GDM1 (cell line): ENCODE results near the gene CCT6A.
"Not testable (repeated sequence)": the region's sequence is repeated elsewhere in the genome, so short reads cannot be mapped to it uniquely, and the experiment has no call there.

Experiments
- DNase-seq: peaks from one replicate; lab custom pipeline; 2025; lab: John Stamatoyannopoulos, UW

Gene CCT6A, protein sequence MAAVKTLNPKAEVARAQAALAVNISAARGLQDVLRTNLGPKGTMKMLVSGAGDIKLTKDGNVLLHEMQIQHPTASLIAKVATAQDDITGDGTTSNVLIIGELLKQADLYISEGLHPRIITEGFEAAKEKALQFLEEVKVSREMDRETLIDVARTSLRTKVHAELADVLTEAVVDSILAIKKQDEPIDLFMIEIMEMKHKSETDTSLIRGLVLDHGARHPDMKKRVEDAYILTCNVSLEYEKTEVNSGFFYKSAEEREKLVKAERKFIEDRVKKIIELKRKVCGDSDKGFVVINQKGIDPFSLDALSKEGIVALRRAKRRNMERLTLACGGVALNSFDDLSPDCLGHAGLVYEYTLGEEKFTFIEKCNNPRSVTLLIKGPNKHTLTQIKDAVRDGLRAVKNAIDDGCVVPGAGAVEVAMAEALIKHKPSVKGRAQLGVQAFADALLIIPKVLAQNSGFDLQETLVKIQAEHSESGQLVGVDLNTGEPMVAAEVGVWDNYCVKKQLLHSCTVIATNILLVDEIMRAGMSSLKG

DNA sequence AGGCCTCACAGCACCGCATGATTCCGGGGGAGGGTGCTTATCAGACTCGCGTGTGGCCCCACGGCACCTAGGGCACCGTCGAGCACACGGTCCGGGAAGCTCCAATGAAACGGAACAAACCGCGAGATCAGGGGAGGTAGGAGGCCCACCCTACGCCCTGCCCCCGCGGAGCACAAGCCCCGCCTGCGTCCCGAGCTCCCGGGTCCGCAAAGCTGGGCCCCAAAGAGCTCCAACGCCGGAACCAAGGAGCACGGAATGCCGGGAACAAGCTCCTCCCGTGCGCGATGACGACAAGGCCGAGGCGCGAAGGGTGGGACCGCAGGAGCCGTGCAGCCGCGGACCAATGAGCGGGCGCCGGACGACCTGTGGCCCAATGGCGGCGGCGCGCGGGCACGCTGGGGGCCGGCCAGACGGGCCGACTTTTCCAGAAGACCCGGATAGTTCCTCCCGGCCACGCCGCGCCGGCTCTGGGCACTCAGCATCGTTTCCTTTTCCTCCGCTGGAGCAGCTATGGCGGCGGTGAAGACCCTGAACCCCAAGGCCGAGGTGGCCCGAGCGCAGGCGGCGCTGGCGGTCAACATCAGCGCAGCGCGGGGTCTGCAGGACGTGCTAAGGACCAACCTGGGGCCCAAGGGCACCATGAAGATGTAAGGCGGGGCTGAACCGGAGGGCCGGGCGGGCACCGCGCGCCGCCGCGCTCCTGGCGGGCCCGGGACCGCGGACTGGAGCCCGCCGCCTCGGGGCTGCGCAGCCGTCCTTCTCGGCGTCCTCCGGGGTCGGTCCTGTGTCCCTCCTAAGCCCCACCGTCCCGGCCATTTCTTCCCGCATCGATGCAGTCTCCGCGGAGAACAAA is at the start of gene CCT6A, which contains the start of gene PSPH:
CCT6A (plus strand) TSS at position 427 of the 853 bp plus-strand sequence; CDS start at position 511, 84 bp downstream.
PSPH (minus strand) TSS at position 106 of the 853 bp plus-strand sequence. CDS start 30,232 bp downstream, outside the sequence.
- peak; percentile 98 for DNase-seq

DNA sequence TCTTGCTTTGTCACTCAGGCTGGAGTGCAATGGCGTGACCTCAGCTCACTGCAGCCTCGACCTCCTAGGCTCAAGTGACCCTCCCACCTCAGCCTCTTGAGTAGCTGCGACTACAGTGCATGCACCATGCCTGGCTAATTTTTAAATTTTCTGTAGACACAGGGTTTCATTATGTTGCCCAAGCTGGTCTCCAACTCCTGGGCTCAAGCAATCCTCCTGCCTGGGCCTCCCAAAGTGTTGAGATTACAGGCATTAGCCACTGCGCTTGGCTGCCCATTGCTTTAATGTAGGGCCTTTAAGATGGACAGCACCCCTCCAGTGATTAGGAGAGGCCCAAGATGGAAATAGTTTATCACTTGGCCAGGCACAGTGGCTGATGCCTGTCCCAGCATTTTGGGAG is 47.8 kb upstream of the CCT6A start:
- DNase-seq, result no peak

GRCh38 chr7:56007167-56007652 is 44.4 kb upstream of the CCT6A start:
- no peak for DNase-seq

GRCh38 chr7:56007891-56008290 is 43.7 kb upstream of the CCT6A start:
- no peak for DNase-seq

DNA sequence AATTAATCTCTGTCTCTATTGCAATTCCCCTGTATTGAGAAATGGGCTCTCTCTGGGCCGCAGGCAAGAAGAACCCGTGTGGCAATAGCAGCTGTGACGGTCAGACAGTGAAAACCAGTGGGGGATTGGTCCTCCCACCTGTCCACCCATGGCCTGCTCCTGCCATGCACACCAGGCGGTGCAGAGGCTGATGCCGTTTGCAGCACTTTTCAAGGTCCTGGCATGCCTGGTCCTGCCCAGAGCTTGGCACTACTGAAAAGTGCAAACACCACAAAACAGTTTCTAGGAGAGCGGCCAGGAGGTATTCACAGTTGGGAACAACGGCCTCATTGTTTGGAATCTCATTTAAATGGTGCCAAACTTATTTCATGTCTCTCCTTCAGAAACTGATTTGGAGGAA is 41.9 kb upstream of the CCT6A start:
- DNase-seq, result no peak

DNA sequence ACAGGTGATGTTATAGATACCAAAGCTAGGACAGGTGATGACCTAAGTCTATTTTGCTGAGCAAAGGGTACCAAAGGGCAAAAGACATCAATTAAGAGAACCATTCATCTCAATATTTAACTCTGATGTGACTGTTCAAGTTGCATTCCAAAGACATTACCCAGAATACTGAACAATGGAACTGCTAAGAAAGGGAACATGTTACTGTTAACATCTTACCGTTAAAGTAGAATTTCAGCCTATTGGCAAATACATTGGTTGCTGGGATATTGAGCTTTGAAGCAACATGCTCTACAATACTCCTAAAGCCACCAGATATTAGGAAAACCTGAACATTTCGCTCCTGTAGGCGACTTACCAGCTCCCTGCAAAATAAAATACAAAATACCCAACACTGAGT is 34.5 kb upstream of the CCT6A start:
- not testable (repeated sequence) for DNase-seq

- DNase-seq, result no peak
These were observed 32.1 kb upstream of the CCT6A start for GRCh38 chr7:56019501-56019900.

DNA sequence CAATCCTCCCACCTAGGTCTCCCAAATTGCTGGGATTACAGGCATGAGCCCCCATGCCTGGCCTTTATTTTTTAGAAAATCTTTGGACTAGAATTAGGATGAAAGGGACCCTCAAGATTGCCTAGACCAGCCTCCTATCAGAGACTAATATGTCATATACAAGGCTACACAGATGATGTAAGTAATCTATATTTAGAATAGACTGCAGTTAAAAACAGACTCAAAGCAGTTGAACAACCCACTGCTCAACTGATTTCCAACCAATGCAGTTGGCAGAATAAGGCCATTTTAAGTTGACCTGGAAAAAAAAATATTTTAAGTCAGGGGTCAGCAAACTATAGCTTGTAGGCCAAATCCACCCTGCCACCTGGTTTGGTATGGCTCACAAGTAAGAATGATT is 28.1 kb upstream of the CCT6A start:
- DNase-seq, result no peak

GRCh38 chr7:56026538-56026937 is 25.0 kb upstream of the CCT6A start:
- no peak for DNase-seq

GRCh38 chr7:56028942-56029630 is 22.5 kb upstream of the CCT6A start:
- DNase-seq, result no peak

GRCh38 chr7:56030340-56030739 is 21.2 kb upstream of the CCT6A start:
- DNase-seq, result no peak

- not testable (repeated sequence) for DNase-seq
These were observed 20.0 kb upstream of the CCT6A start for GRCh38 chr7:56031556-56031955.

DNA sequence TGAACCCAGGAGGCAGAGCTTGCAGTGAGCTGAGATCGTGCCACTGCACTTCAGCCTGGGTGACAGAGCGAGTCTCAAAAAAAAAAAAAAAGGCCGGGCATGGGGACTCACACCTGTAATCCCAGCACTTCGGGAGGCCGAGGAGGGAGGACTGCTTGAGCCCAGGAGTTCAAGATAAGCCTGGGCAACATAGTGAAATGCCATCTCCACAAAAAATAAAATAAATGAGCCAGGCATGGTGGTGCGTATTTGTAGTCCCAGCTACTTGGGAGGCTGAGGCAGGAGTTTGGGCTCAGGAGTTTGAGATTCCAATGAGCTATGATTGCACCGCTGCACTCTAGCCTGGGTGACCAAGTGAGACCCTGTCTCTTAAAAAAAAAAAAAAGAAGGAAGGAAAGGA is 19.0 kb upstream of the CCT6A start:
- DNase-seq, result not testable (repeated sequence)

- peak; percentile 48 for DNase-seq
These were observed 17.7 kb upstream of the CCT6A start for GRCh38 chr7:56033671-56034432.

DNA sequence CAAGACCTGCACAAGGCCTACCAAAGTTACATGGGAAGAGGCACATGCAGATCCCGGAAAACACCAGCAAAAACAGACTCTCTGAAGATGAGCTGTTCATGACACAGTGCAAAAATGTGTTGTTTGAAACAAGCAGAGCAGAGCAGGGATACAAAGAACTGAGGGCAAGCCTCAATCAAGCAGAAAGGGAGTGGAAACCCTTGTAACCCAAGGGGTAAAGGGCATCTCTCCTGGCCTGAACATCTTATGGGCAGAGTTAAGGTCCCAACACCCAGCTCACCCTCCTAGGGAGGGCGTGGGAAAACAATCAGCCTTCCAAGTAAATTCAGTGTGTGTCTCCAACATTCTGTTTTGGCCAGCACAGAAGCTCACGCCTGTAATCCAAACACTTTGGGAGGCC is 10.8 kb upstream of the CCT6A start:
- DNase-seq, result no peak

DNA sequence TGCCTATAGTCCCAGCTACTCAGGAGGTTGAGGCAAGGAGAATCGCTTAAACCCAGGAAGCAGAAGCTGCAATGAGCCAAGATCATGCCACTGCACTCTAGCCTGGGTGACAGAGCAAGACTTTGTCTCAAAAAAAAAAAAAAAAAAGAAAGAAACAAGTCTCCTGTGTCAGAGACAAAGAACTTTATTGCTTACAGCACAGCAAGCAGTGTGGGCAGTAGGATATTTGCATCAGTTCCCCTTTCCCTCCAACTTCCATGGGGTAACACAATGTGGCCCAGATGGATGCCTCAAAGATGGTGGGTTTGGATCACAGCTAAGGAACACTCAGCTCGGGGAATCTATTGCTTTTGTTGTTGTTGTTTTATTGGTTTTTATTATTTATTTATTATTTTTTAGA is 5.8 kb upstream of the CCT6A start:
- DNase-seq, result not testable (repeated sequence)

GRCh38 chr7:56046721-56047445 is 4.7 kb upstream of the CCT6A start:
- DNase-seq, result no peak

DNA sequence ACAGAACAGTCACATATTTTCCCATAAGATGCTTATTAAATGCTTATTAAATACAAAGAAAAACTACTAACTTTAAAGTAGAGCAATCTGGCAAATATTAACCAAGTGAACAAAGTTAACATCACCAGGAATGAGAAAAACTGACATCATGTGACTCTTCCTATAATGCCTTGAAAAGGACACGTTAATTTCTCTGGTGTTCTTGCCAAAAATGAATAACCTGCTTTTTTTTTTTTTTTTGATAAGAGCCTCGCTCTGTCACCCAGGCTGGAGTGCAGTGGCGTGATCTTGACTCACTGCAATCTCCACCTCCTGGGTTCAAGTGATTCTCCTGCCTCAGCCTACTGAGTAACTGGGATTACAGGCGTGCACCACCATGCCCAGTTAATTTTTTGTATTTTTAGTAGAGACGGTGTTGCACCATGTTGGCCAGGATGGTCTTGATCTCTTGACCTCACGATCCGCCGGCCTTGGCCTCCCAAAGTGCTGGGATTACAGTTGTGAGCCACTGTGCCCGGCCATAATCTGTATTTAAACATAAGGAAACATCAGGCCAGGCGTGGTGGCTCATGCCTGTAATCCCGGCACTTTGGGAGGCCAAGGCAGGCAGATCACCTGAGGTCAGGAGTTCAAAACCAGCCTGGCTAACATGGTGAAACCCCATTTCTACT is 4.0 kb upstream of the CCT6A start:
- DNase-seq, result not testable (repeated sequence)

DNA sequence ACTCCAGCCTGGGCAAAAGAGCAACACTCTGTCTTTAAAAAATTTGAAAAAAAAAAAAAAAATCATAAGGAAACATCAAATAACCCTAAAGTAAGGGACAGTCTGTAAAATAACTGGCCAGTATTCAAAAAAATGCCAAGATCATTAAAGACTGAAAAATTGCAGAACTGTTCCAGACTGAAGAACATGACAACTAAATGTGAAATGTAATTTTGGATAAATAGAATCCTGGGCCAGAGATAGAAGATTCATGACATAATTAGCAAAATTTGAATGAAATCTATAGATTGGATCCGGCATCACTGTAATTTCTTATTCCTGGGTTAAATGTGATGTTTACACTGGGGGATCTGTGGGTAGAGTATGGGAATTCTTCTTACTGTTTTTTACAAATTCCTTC is 3.3 kb upstream of the CCT6A start:
- DNase-seq, result no peak

DNA sequence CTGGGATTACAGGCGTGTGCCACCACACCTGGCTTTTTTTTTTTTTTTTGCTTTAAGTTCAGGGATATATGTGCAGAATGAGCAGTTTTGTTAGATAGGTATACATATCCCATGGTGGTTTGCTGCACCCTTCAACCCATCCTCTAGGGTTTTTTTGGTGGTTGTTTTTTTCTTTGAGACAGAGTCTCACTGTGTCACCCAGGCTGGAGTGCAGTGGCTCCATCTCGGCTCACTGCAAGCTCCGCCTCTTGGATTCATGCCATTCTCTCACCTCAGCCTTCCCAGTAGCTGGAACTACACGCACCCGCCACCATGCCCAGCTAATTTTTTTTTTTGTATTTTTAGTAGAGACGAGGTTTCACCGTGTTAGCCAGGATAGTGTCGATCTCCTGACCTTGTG is 2.8 kb upstream of the CCT6A start:
- DNase-seq, result not testable (repeated sequence)
